Fibroblast of mammary gland (primary cell): ENCODE results near the gene ISYNA1.

Source experiments
- DNase-seq: peaks from one replicate; pipeline ENCODE4 v3.0.0-alpha.2; 2010; ENCODE audit warnings: low read depth
- H3K4me3 ChIP-seq: 2 replicates; pipeline ENCODE4 v1.5.1; 2011; ENCODE audit warnings: low read depth, mild to moderate bottlenecking, low read length, moderate library complexity; ENCODE audit not compliant: control insufficient read depth
- CTCF ChIP-seq: conservative IDR thresholded peaks from 2 replicates; pipeline ENCODE4 v1.5.1; 2011; ENCODE audit warnings: low read depth, low read length, inconsistent platforms; ENCODE audit not compliant: control insufficient read depth, insufficient read depth

The ISYNA1 gene

GRCh38 chr19:18428173-18428786, 9.7 kb downstream of the ISYNA1 start:
- H3K4me3 ChIP-seq, result no peak overlapping the region
- no peak for DNase-seq
- no peak for TF ChIP-seq CTCF

- no peak for TF ChIP-seq CTCF
- DNase-seq, result no peak
- H3K4me3 ChIP-seq, result no peak overlapping the region
These were observed 10.2 kb downstream of the ISYNA1 start for GRCh38 chr19:18427743-18428113.

GRCh38 chr19:18427080-18427742, 10.7 kb downstream of the ISYNA1 start:
- H3K4me3 ChIP-seq, result no peak overlapping the region
- no peak for TF ChIP-seq CTCF
- DNase-seq, result no peak

- DNase-seq, result no peak
- no peak overlapping the region for H3K4me3 ChIP-seq
- TF ChIP-seq CTCF, result no peak
These were observed 11.5 kb downstream of the ISYNA1 start for GRCh38 chr19:18426416-18426767.

GRCh38 chr19:18425515-18426415, 12.2 kb downstream of the ISYNA1 start:
- no peak overlapping the region for H3K4me3 ChIP-seq
- DNase-seq, result peak; percentile 60
- TF ChIP-seq CTCF, result peak; percentile 16

- DNase-seq, result no peak
- no peak for TF ChIP-seq CTCF
- no peak overlapping the region for H3K4me3 ChIP-seq
These were observed 12.9 kb downstream of the ISYNA1 start for GRCh38 chr19:18424890-18425514.
